Transverse colon (tissue), 4 donors: ENCODE measurements around the gene DLGAP1. TPM values are rescaled to one million over a fixed set of nuclear protein-coding genes. Genes with fewer than 3 reads are reported as not detected.

Experiments
- DNase-seq: peaks from one replicate; pipeline ENCODE4 v3.0.0-alpha.2; 2019
- H3K27ac ChIP-seq, 4 donors: fragments of 200-600 bp; sonication (generic); 2 replicates each; pipeline ENCODE4 v1.5.1; 2016 to 2018; ENCODE audit warnings: inconsistent platforms in 4 of 4
- H3K27me3 ChIP-seq: fragments of 200-600 bp; sonication (generic); 2 replicates; pipeline ENCODE4 v1.5.1; 2017; ENCODE audit warnings: inconsistent platforms
- H3K36me3 ChIP-seq, 4 donors: fragments of 200-600 bp; sonication (generic); 2 replicates each; pipeline ENCODE4 v1.5.1; 2017 to 2019; ENCODE audit warnings: inconsistent platforms in 4 of 4
- H3K4me1 ChIP-seq, 4 donors: fragments of 200-600 bp; sonication (generic); 2 replicates each; pipeline ENCODE4 v1.5.1; 2017 to 2020; ENCODE audit warnings: inconsistent platforms in 4 of 4
- H3K4me3 ChIP-seq, 4 donors: fragments of 200-600 bp; sonication (generic); 1 replicate in 1 of 4; 2 replicates in 3 of 4; pipeline versions ENCODE4 v1.5.1 to v1.6.1; 2017 to 2019; ENCODE audit warnings: inconsistent platforms in 4 of 4
- H3K9me3 ChIP-seq, 2 donors: fragments of 200-600 bp; sonication (generic); 2 replicates each; pipeline ENCODE4 v1.5.1; 2017 to 2019; ENCODE audit warnings: inconsistent platforms in 2 of 2
- CTCF ChIP-seq, 5 experiments: fragments of 200-600 bp in 3 of 5; fragments of 450-650 bp in 2 of 5; sonication (generic) in 3 of 5; IDR thresholded peaks; 1 replicate in 2 of 5; 2 replicates in 3 of 5; pipeline ENCODE4 v1.5.1; 2016 to 2017; ENCODE audit warnings: antibody characterized with exemption in 5 of 5, inconsistent platforms in 3 of 5, mild to moderate bottlenecking in 2 of 5, moderate library complexity in 1 of 5
- EP300 ChIP-seq: sonication (generic); formaldehyde crosslinking; IDR thresholded peaks from one replicate; pipeline ENCODE4 v1.6.1; 2017; ENCODE audit warnings: antibody characterized with exemption, low read depth
- POLR2A ChIP-seq: fragments of 450-650 bp; IDR thresholded peaks from one replicate; pipeline ENCODE4 v1.6.1; 2016; ENCODE audit warnings: antibody characterized with exemption, mild to moderate bottlenecking, moderate library complexity
- POLR2AphosphoS5 ChIP-seq, 3 donors: sonication (generic); formaldehyde crosslinking; IDR thresholded peaks; one replicate each; pipeline ENCODE4 v1.6.1; 2016; ENCODE audit warnings: antibody characterized with exemption in 3 of 3
- WGBS, 2 donors: methylation state at CpG; one replicate each; pipeline ENCODE4 v1.1.5; 2018; ENCODE audit warnings: low coverage in 1 of 2; 5-methylcytosine and 5-hydroxymethylcytosine counted together
- in situ Hi-C, 4 donors: fragments of 200-750 bp; cut with MboI; loops; one replicate each; pipeline versions ENCODE4 v1.15.0 to v1.15.1; 2017; ENCODE audit warnings: low sequenced_read_pairs in 3 of 4, low pct_ligation_motif_present in 1 of 4, low pct_unique_long_range_greater_than_20kb in 1 of 4
- intact Hi-C: fragments of 100-400 bp; cut with DNase I; formaldehyde crosslinking; loops from one replicate; pipeline ENCODE4 v1.15.1; 2023; ENCODE audit warnings: low total_unique reads
- total RNA-seq, 4 donors: library from RNA; depleted of rRNA; stranded (reverse); fragments of >200 nt; gene quantifications; one replicate each; pipeline ENCODE4 v1.1.0, GENCODE V29; 2016

DLGAP1 gene
- total RNA-seq, 4 donors from 2014 or later, result 2.7 to 7.2 (median 3.3) TPM

- in situ Hi-C loops, result loop anchor here in 3 of 4 donors (25.0 kb wide), 3 partner anchors 198 to 698 kb away; no protein-coding TSS in a partner anchor
- WGBS, 2 donors, result 80 to 98% methylated on average over 1 to 2 of the region's 2 CpGs
- DNase-seq, result no peak
Measured at GRCh38 chr18:3985664-3986063, 469.4 kb downstream of the DLGAP1 start.

GRCh38 chr18:3985020-3985419, 470.1 kb downstream of the DLGAP1 start:
- DNase-seq, result no peak
- Histone ChIP-seq H3K9me3 (no peaks in the 10 kb centered on the region), H3K4me3 (no peak overlapping the region), H3K27ac (no peak overlapping the region), H3K27me3 (no peaks in the 10 kb centered on the region), H3K4me1 (peaks cover 0 to 5% (median 0%) of the 10 kb centered on the region in 4 donors), H3K36me3 (no peaks in the 10 kb centered on the region)
- TF ChIP-seq POLR2A, result no peak
- TF ChIP-seq POLR2AphosphoS5 (IDR thresholded peaks at IDR 0.05), result no peak
- no peak for TF ChIP-seq CTCF (IDR thresholded peaks at IDR 0.05)
- no peak for TF ChIP-seq EP300
- in situ Hi-C loops, result loop anchor here in 3 of 4 donors (25.0 kb wide), 3 partner anchors 198 to 698 kb away; no protein-coding TSS in a partner anchor
- intact Hi-C loops, result no loop called here

More at GRCh38 chr18:3985664-3986063, 469.4 kb downstream of the DLGAP1 start:
- Histone ChIP-seq H3K36me3 (no peaks in the 10 kb centered on the region), H3K4me3 (no peak overlapping the region), H3K4me1 (peaks cover 0 to 5% (median 0%) of the 10 kb centered on the region in 4 donors), H3K27ac (no peak overlapping the region), H3K9me3 (no peaks in the 10 kb centered on the region), H3K27me3 (no peaks in the 10 kb centered on the region)
- intact Hi-C loops, result no loop called here
- TF ChIP-seq CTCF (IDR thresholded peaks at IDR 0.05), result no peak
- no peak for TF ChIP-seq EP300
- TF ChIP-seq POLR2AphosphoS5 (IDR thresholded peaks at IDR 0.05), result no peak

DNA sequence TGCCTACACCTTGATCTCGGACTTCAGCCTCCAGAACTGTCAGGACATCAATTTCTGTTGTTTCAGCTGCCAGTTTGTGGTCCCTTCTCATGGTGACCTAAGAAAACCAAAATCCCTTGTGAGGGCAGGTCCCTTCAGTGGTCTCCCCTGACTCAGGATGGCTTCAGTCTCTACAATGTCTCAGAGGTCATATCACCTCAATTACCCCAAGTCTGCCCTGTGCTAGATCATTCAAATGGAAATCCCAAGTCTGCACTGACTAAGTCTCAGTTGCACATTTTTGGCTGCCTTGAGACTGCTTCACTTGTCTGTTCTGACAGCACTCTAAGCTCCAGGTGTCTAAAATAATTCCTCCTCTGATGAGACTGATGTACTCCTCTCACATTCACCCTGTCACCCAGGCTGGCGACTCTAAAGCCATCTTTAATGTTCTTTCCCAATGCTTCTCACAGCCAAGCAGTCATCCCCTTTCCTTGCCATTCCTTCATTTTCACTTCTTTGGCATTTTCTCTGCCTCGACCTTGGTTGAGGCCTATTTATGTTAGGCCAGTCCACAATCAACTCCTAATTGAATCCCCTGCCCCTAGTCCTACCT, 470.8 kb downstream of the DLGAP1 start:
- no peaks in the 10 kb centered on the region for H3K36me3 ChIP-seq
- H3K9me3 ChIP-seq, result no peaks in the 10 kb centered on the region
- no peak overlapping the region for H3K27ac ChIP-seq
- intact Hi-C loops (no loop called here), in situ Hi-C loops (loop anchor here in 3 of 4 donors (25.0 kb wide), 3 partner anchors 197 to 697 kb away; no protein-coding TSS in a partner anchor)
- 72 to 76% methylated on average over 3 of the region's 3 CpGs for WGBS, 2 donors
- TF ChIP-seq CTCF (IDR thresholded peaks at IDR 0.05) (no peak), POLR2AphosphoS5 (IDR thresholded peaks at IDR 0.05) (no peak), POLR2A (no peak), EP300 (no peak)
- H3K4me3 ChIP-seq, result no peak overlapping the region
- H3K27me3 ChIP-seq, result no peaks in the 10 kb centered on the region
- DNase-seq, result no peak
- peaks cover 0 to 5% (median 0%) of the 10 kb centered on the region in 4 donors for H3K4me1 ChIP-seq

- H3K36me3 ChIP-seq, result no peaks in the 10 kb centered on the region
- H3K4me3 ChIP-seq, result no peak overlapping the region
- no peak for TF ChIP-seq POLR2AphosphoS5 (IDR thresholded peaks at IDR 0.05)
- no peak for TF ChIP-seq CTCF (IDR thresholded peaks at IDR 0.05)
- no peak for TF ChIP-seq EP300
- no peak for TF ChIP-seq POLR2A
- no peaks in the 10 kb centered on the region for H3K27me3 ChIP-seq
- WGBS, 2 donors, result 20 to 27% methylated on average over 5 of the region's 5 CpGs
- H3K27ac ChIP-seq, result no peak overlapping the region
- intact Hi-C loops, result no loop called here
- peaks cover 0 to 5% of the 10 kb centered on the region in 2 donors for H3K9me3 ChIP-seq
- no peak for DNase-seq
- in situ Hi-C loops, result loop anchor here in 3 of 4 donors (25.0 kb wide), 3 partner anchors 196 to 696 kb away; no protein-coding TSS in a partner anchor
- H3K4me1 ChIP-seq, result peaks cover 0 to 5% (median 0%) of the 10 kb centered on the region in 4 donors
Measured at GRCh38 chr18:3983351-3983969, 471.6 kb downstream of the DLGAP1 start.
